Measurements from ENCODE around the gene HOXA6.

Gene HOXA6

GRCh38 chr7:27154901-27155815 is 7.6 kb upstream of the HOXA6 start:
- peaks cover 44 to 71% of the 10 kb centered on the region in 2 experiments for H3K4me1 ChIP-seq (ENCODE audit: control insufficient read depth in 1 of 2, insufficient read depth in 1 of 2, low read depth in 1 of 2, low read length in 1 of 2)
- H3K36me3 ChIP-seq, result no peaks in the 10 kb centered on the region
- H3K9me3 ChIP-seq, result no peaks in the 10 kb centered on the region
- peaks cover 100% of the 10 kb centered on the region for H3K27me3 ChIP-seq
- TF ChIP-seq CTCF (IDR thresholded peaks at IDR 0.05), result no peak
- peak overlapping the region in 1 of 2 experiments; percentile 25 for H3K4me3 ChIP-seq (ENCODE audit: low read depth in 1 of 2, low read length in 1 of 2)
- no peak overlapping the region for H3K27ac ChIP-seq

GRCh38 chr7:27154369-27154768 is 6.8 kb upstream of the HOXA6 start:
- Histone ChIP-seq H3K27ac (no peak overlapping the region), H3K36me3 (no peaks in the 10 kb centered on the region), H3K9me3 (no peaks in the 10 kb centered on the region), H3K4me1 (ENCODE audit: control insufficient read depth in 1 of 2, insufficient read depth in 1 of 2, low read depth in 1 of 2, low read length in 1 of 2) (peaks cover 39 to 64% of the 10 kb centered on the region in 2 experiments), H3K4me3 (ENCODE audit: low read depth in 1 of 2, low read length in 1 of 2) (no peak overlapping the region), H3K27me3 (peaks cover 100% of the 10 kb centered on the region)
- TF ChIP-seq CTCF (IDR thresholded peaks at IDR 0.05), result no peak

GRCh38 chr7:27153526-27153925 is 6.0 kb upstream of the HOXA6 start:
- H3K4me1 ChIP-seq (ENCODE audit: control insufficient read depth in 1 of 2, insufficient read depth in 1 of 2, low read depth in 1 of 2, low read length in 1 of 2), result peaks cover 39 to 59% of the 10 kb centered on the region in 2 experiments
- no peaks in the 10 kb centered on the region for H3K36me3 ChIP-seq
- H3K4me3 ChIP-seq (ENCODE audit: low read depth in 1 of 2, low read length in 1 of 2), result no peak overlapping the region
- peaks cover 100% of the 10 kb centered on the region for H3K27me3 ChIP-seq
- TF ChIP-seq CTCF (IDR thresholded peaks at IDR 0.05), result no peak
- H3K9me3 ChIP-seq, result no peaks in the 10 kb centered on the region
- no peak overlapping the region for H3K27ac ChIP-seq

GRCh38 chr7:27152816-27153442 is 5.4 kb upstream of the HOXA6 start:
- Histone ChIP-seq H3K4me1 (ENCODE audit: control insufficient read depth in 1 of 2, insufficient read depth in 1 of 2, low read depth in 1 of 2, low read length in 1 of 2) (peaks cover 44 to 60% of the 10 kb centered on the region in 2 experiments), H3K36me3 (no peaks in the 10 kb centered on the region), H3K27me3 (peaks cover 100% of the 10 kb centered on the region), H3K27ac (no peak overlapping the region), H3K9me3 (no peaks in the 10 kb centered on the region), H3K4me3 (ENCODE audit: low read depth in 1 of 2, low read length in 1 of 2) (peak overlapping the region in 1 of 2 experiments; percentile 17)
- TF ChIP-seq CTCF (IDR thresholded peaks at IDR 0.05), result no peak

GRCh38 chr7:27151931-27152815 is 4.6 kb upstream of the HOXA6 start, which contains the start of gene HOXA3:
HOXA3 (minus strand) TSS chr7:27152583; CDS start chr7:27110640, 41,943 bp downstream.
- TF ChIP-seq CTCF (IDR thresholded peaks at IDR 0.05), result no peak
- H3K9me3 ChIP-seq, result no peaks in the 10 kb centered on the region
- peak within 1 kb of the TSS in 1 of 2 experiments; percentile 62 for H3K4me3 ChIP-seq (ENCODE audit: low read depth in 1 of 2, low read length in 1 of 2)
- H3K36me3 ChIP-seq, result no peaks in the 10 kb centered on the region
- peaks cover 48 to 63% of the 10 kb centered on the region in 2 experiments for H3K4me1 ChIP-seq (ENCODE audit: control insufficient read depth in 1 of 2, insufficient read depth in 1 of 2, low read depth in 1 of 2, low read length in 1 of 2)
- peaks cover 100% of the 10 kb centered on the region for H3K27me3 ChIP-seq
- H3K27ac ChIP-seq, result no peak within 1 kb of the TSS
